ENCODE results near the gene CACNA1B.

DNA sequence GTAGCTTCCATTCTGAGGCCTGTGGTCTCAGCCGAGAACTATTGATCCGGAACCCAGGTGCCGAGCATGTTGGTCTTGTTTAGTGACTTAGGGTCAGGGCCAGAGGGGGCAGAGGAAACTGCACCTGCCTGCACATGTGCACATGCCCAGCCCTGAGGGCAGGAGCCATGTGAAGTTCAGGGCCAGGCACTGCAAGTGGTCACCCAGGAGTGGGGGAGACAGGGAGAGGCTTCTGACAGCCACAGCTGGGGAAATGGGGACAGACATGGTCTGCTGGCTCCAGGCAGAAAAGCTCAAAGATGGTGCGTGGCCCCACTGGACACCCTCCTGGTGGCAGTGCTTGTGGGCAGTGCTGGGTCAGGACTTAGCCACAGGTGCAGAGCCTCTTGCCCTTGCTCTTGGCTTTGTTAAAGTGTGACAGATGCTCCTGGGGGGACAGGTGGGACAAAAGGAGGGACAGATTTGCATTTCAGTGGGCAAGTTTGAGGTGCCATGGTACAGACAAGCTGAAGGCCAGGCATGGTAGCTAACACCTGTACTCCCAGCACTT, 134.4 kb downstream of the CACNA1B start:
- TF ChIP-seq, protein P1, sequence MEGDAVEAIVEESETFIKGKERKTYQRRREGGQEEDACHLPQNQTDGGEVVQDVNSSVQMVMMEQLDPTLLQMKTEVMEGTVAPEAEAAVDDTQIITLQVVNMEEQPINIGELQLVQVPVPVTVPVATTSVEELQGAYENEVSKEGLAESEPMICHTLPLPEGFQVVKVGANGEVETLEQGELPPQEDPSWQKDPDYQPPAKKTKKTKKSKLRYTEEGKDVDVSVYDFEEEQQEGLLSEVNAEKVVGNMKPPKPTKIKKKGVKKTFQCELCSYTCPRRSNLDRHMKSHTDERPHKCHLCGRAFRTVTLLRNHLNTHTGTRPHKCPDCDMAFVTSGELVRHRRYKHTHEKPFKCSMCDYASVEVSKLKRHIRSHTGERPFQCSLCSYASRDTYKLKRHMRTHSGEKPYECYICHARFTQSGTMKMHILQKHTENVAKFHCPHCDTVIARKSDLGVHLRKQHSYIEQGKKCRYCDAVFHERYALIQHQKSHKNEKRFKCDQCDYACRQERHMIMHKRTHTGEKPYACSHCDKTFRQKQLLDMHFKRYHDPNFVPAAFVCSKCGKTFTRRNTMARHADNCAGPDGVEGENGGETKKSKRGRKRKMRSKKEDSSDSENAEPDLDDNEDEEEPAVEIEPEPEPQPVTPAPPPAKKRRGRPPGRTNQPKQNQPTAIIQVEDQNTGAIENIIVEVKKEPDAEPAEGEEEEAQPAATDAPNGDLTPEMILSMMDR (conservative IDR thresholded peaks at IDR 0.05 in 1 of 2, IDR thresholded peaks at IDR 0.05 in 1 of 2; ENCODE audit: extremely low read depth in 1 of 2, insufficient read depth in 1 of 2, low read depth in 1 of 2, low read length in 2 of 2), result no peak
- no peak for TF ChIP-seq EZH2 (IDR thresholded peaks at IDR 0.05; ENCODE audit: borderline replicate concordance, low read length)

Measured in mammary epithelial cell (primary cell).